A549 (cell line): ENCODE results near the gene B3GLCT. TPM values are rescaled to one million over a fixed set of nuclear protein-coding genes. Genes with fewer than 3 reads are reported as not detected.

Experiments used
- ATAC-seq, 2 experiments: fragments of 200-7000 bp in 1 of 2; fragments of >200 bp in 1 of 2; cut with Nextera tagmentation in 1 of 2; cut with Tn5 transposase in 1 of 2; 3 replicates each; pipeline versions ENCODE4 v1.8.0 to v1.9.1; 2018 to 2020; ENCODE audit warnings: mild to moderate bottlenecking in 1 of 2, moderate library complexity in 1 of 2
- CTCF ChIA-PET: fragments of 300-600 bp; sonication (Branson Sonifier 250); formaldehyde crosslinking; extraction: SDS; loops from one replicate; lab custom pipeline; 2021; ENCODE audit warnings: antibody characterized with exemption, inconsistent platforms; lab: Yijun Ruan, JAX
- POLR2A ChIA-PET: fragments of 350-600 bp; formaldehyde crosslinking; extraction: SDS; loops from one replicate; lab custom pipeline; 2021; ENCODE audit warnings: antibody characterized with exemption, inconsistent platforms; lab: Yijun Ruan, JAX
- DNase-seq, 2 experiments: peaks; one replicate each; pipeline versions ENCODE4 v3.0.0 to v3.0.0-alpha.2; 2011 to 2016; ENCODE audit warnings: low read depth in 1 of 2, low spot score in 1 of 2
- FAIRE-seq: peaks from 2 replicates; lab custom pipeline; 2011; peaks lifted over from hg19 to GRCh38; lab: Jason Lieb, UNC
- H3K27ac ChIP-seq, 2 experiments: fragments of >200 bp; sonication (Bioruptor Twin); formaldehyde crosslinking; 3 replicates each; pipeline ENCODE4 v1.5.1; 2016 to 2017
- H3K4me1 ChIP-seq: fragments of >200 bp; sonication (Bioruptor Twin); formaldehyde crosslinking; 3 replicates; pipeline ENCODE4 v1.6.1; 2016
- H3K4me2 ChIP-seq: fragments of >200 bp; sonication (Bioruptor Twin); formaldehyde crosslinking; 3 replicates; pipeline ENCODE4 v1.6.1; 2016
- H3K4me3 ChIP-seq: fragments of >200 bp; sonication (Bioruptor Twin); formaldehyde crosslinking; 3 replicates; pipeline ENCODE4 v1.5.1; 2016
- H3K9me3 ChIP-seq: fragments of >200 bp; sonication (Bioruptor Twin); formaldehyde crosslinking; 3 replicates; pipeline ENCODE4 v1.6.1; 2016
- CEBPB ChIP-seq, 2 experiments: fragments of >200 bp in 1 of 2; sonication (Bioruptor Twin) in 1 of 2; formaldehyde crosslinking in 1 of 2; IDR thresholded peaks; 2 replicates each; pipeline ENCODE4 v1.6.1; 2012 to 2016
- CHD2 ChIP-seq: fragments of 150-350 bp; IDR thresholded peaks from 2 replicates; pipeline ENCODE4 v1.6.1; 2014; ENCODE audit warnings: low read length; ENCODE audit not compliant: partially characterized antibody
- CHD4 ChIP-seq: fragments of 200-600 bp; sonication (generic); IDR thresholded peaks from 2 replicates; pipeline ENCODE4 v1.6.1; 2016; ENCODE audit warnings: antibody characterized with exemption, mild to moderate bottlenecking, borderline replicate concordance
- EHMT2 ChIP-seq: fragments of 200-600 bp; sonication (generic); IDR thresholded peaks from 2 replicates; pipeline ENCODE4 v1.6.1; 2016; ENCODE audit warnings: antibody characterized with exemption, low read depth, mild to moderate bottlenecking, moderate library complexity
- FOXS1 ChIP-seq: fragments of 250-450 bp; sonication (Bioruptor Pico); IDR thresholded peaks from 2 replicates; pipeline ENCODE4 v1.5.0; 2020; ENCODE audit warnings: mild to moderate bottlenecking, moderate library complexity
- HDAC2 ChIP-seq: fragments of 200-600 bp; sonication (generic); IDR thresholded peaks from 2 replicates; pipeline ENCODE4 v1.6.1; 2016
- HOXA7 ChIP-seq: fragments of 250-450 bp; sonication (Bioruptor Pico); IDR thresholded peaks from 2 replicates; pipeline ENCODE4 v1.5.0; 2020; ENCODE audit warnings: mild to moderate bottlenecking, moderate library complexity
- MAFK ChIP-seq: fragments of 450-650 bp; IDR thresholded peaks from 2 replicates; pipeline ENCODE4 v1.6.1; 2014; ENCODE audit not compliant: partially characterized antibody
- NFE2L2 ChIP-seq: fragments of 150-350 bp; conservative IDR thresholded peaks from 2 replicates; pipeline ENCODE4 v1.6.1; 2014; ENCODE audit warnings: low read length
- RAD21 ChIP-seq, 2 experiments: fragments of >200 bp in 1 of 2; sonication (Bioruptor Twin) in 1 of 2; formaldehyde crosslinking in 1 of 2; IDR thresholded peaks in 1 of 2; conservative IDR thresholded peaks in 1 of 2; 2 replicates in 1 of 2; 3 replicates in 1 of 2; pipeline ENCODE4 v1.6.1; 2012 to 2018; ENCODE audit warnings: inconsistent platforms in 1 of 2
- RARB ChIP-seq: fragments of 250-450 bp; sonication (Bioruptor Pico); IDR thresholded peaks from 2 replicates; pipeline ENCODE4 v1.8.0; 2021; ENCODE audit warnings: mild to moderate bottlenecking, moderate library complexity
- RCOR1 ChIP-seq: fragments of 150-350 bp; IDR thresholded peaks from 2 replicates; pipeline ENCODE4 v1.6.1; 2014; ENCODE audit warnings: antibody characterized with exemption, low read length, low read depth
- TFCP2L1 ChIP-seq: fragments of 250-450 bp; sonication (Bioruptor Pico); IDR thresholded peaks from 2 replicates; pipeline ENCODE4 v1.5.0; 2021; ENCODE audit warnings: mild to moderate bottlenecking
- ZC3H11A ChIP-seq: fragments of 450-650 bp; IDR thresholded peaks from 2 replicates; pipeline ENCODE4 v1.6.1; 2014; ENCODE audit warnings: antibody characterized with exemption, mild to moderate bottlenecking
- ZFP36 ChIP-seq: fragments of 450-650 bp; IDR thresholded peaks from 2 replicates; pipeline ENCODE4 v1.6.1; 2014; ENCODE audit warnings: borderline replicate concordance; ENCODE audit not compliant: partially characterized antibody
- ZNF302 ChIP-seq: fragments of 250-450 bp; sonication (Bioruptor Pico); IDR thresholded peaks from 2 replicates; pipeline ENCODE4 v1.9.0; 2021; ENCODE audit warnings: inconsistent platforms, mild to moderate bottlenecking, moderate library complexity
- WGBS: methylation state at CpG from one replicate; pipeline ENCODE4 v1.1.6; 2017; ENCODE audit errors: missing lambda C conversion rate; 5-methylcytosine and 5-hydroxymethylcytosine counted together
- polyA plus RNA-seq, 4 experiments: library from polyadenylated mRNA; depleted of rRNA in 3 of 4; stranded (reverse); fragments of >200 nt; fragmentation: RNase III in 1 of 4; extraction: RNeasy Plus Mini Kit Qiagen cat#74134 plus additional on column Dnase treatment in 1 of 4; gene quantifications; 2 replicates in 3 of 4; 3 replicates in 1 of 4; pipeline ENCODE4 v1.2.3, GENCODE V29; 2011 to 2017
- TF ChIP-seq, protein P1 (sequence below): fragments of 250-450 bp; sonication (Bioruptor Pico); IDR thresholded peaks from 2 replicates; pipeline ENCODE4 v1.5.0; 2021; ENCODE audit warnings: mild to moderate bottlenecking, moderate library complexity, borderline replicate concordance
- TF ChIP-seq, protein P2 (sequence below): IDR thresholded peaks from 2 replicates; pipeline ENCODE4 v1.6.1; 2012; ENCODE audit warnings: low read depth, borderline replicate concordance
- TF ChIP-seq, protein P3 (sequence below): IDR thresholded peaks from 2 replicates; pipeline ENCODE4 v1.6.1; 2012

Gene B3GLCT
- polyA plus RNA-seq, 2 of the 4 experiments (the other 2 are of a cell fraction), result 4.5 to 6.6 TPM

DNA sequence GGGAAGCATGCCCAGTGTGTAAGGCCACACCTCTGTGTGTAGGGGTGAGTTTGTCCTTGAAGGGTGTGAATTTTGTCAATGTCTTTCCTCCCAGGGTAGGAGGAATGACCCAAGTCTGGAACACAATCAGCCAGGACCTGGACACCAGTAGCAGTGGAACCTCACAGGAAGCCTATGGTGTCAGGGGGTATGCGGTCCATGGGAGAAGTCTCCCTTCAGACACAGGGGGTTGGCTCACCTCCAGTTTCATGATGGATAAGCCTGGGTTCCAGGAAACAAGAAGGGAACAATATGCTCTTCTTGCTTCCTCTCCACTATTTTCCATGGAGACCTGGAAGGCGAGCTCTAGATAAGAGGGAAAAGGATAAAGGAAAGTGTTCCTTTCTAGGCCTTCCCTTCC, 23.9 kb downstream of the B3GLCT start:
- ATAC-seq, result no peak
- ChIA-PET CTCF (interaction anchor here (2.0 to 5.9 kb wide), 2 partner anchors 13 to 24 kb away, joined by 5 to 28 read pairs; partner anchors contain the start of gene B3GLCT), POLR2A (no interaction called here)
- FAIRE-seq, result no peak
- no peak overlapping the region for H3K4me2 ChIP-seq
- no peaks in the 10 kb centered on the region for H3K4me1 ChIP-seq
- DNase-seq, result no peak
- WGBS, result 93% methylated on average over 2 of the region's 2 CpGs
- no peak overlapping the region for H3K4me3 ChIP-seq
- H3K27ac ChIP-seq, result no peak overlapping the region
- H3K9me3 ChIP-seq, result no peaks in the 10 kb centered on the region
- TF ChIP-seq RCOR1 (no peak), ZNF302 (CRISPR knock-in tag) (no peak), NFE2L2 (no peak), ZC3H11A (no peak), FOXS1 (CRISPR knock-in tag) (no peak), HDAC2 (no peak), CHD2 (no peak), EHMT2 (no peak)
- TF ChIP-seq, protein P1, sequence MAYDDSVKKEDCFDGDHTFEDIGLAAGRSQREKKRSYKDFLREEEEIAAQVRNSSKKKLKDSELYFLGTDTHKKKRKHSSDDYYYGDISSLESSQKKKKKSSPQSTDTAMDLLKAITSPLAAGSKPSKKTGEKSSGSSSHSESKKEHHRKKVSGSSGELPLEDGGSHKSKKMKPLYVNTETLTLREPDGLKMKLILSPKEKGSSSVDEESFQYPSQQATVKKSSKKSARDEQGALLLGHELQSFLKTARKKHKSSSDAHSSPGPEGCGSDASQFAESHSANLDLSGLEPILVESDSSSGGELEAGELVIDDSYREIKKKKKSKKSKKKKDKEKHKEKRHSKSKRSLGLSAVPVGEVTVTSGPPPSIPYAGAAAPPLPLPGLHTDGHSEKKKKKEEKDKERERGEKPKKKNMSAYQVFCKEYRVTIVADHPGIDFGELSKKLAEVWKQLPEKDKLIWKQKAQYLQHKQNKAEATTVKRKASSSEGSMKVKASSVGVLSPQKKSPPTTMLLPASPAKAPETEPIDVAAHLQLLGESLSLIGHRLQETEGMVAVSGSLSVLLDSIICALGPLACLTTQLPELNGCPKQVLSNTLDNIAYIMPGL (CRISPR knock-in tag), result no peak

DNA sequence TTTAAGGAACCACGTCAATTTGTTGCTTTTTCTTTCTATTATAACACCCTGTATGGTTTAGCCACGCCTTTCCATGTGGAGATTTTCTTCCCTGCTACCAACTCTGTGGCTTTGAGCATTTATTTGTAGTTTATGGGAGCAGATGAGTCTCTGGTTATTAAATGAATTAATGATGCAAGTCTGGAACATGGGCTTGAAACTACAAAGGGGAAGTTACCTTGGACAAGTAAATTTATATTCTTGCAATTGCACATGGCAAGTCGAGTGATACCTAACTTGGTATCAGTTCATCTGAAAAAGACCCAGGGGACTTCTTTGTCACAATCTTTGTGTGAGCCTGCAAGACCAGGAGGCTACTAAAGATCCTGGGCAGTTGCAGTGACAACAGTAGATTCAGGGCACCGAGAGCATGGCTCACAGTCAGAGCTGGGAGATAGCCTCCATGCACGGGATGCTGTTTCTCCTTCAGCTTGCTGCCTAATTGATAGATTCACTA, 24.4 kb downstream of the B3GLCT start:
- WGBS, result 79% methylated on average over 5 of the region's 5 CpGs
- no peaks in the 10 kb centered on the region for H3K4me1 ChIP-seq
- no peak overlapping the region for H3K27ac ChIP-seq
- no peak overlapping the region for H3K4me3 ChIP-seq
- TF ChIP-seq, protein P2, sequence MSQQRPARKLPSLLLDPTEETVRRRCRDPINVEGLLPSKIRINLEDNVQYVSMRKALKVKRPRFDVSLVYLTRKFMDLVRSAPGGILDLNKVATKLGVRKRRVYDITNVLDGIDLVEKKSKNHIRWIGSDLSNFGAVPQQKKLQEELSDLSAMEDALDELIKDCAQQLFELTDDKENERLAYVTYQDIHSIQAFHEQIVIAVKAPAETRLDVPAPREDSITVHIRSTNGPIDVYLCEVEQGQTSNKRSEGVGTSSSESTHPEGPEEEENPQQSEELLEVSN, result no peak
- TF ChIP-seq RAD21 (conservative IDR thresholded peaks at IDR 0.05 in 1 of 2, IDR thresholded peaks at IDR 0.05 in 1 of 2), result no peak
- TF ChIP-seq CHD4, result no peak
- no peak for TF ChIP-seq TFCP2L1
- no peak for TF ChIP-seq CEBPB (IDR thresholded peaks at IDR 0.05)
- no peak for TF ChIP-seq MAFK
- no peak for TF ChIP-seq HOXA7 (CRISPR knock-in tag)
- no peak for DNase-seq
- no peak for FAIRE-seq
- H3K4me2 ChIP-seq, result no peak overlapping the region
- no peak for ATAC-seq
- CTCF ChIA-PET, result interaction anchor here (2.0 to 5.9 kb wide), 2 partner anchors 13 to 24 kb away, joined by 5 to 28 read pairs; partner anchors contain the start of gene B3GLCT
- no peaks in the 10 kb centered on the region for H3K9me3 ChIP-seq
- POLR2A ChIA-PET, result no interaction called here

DNA sequence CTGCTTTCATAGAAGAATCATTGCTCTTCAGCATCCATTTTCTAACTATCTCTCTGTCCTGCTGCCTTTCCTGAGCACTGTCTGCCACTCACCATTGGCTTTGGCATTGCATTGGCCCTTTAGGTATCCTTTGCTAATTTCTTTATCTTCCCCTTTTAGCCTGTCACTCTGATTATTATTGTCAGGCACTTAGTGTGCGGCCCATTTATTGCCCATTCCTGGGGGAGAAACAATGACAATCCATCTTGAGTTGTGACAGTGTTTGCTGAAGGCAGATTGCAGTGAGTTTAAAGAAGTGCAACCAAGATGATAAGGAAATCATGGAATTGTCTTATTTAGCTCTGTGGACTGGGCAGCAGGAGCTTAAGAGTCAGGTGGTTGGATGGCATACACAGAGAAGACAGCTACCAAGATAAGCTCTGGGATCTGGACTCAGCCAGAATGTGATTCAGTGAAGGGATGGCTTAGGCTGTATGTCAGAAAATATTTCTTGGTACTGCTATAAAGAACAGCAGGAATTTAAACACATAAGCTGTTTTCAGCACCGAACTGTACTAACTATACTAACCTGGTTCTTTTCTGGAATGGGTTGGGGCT, 25.3 kb downstream of the B3GLCT start:
- no peak overlapping the region for H3K4me2 ChIP-seq
- ATAC-seq (no peak), FAIRE-seq (no peak), DNase-seq (no peak)
- no peak for TF ChIP-seq RARB
- no peak for TF ChIP-seq ZFP36
- TF ChIP-seq, protein P3, sequence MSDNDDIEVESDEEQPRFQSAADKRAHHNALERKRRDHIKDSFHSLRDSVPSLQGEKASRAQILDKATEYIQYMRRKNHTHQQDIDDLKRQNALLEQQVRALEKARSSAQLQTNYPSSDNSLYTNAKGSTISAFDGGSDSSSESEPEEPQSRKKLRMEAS, result no peak
- POLR2A ChIA-PET, result no interaction called here
- H3K4me3 ChIP-seq, result no peak overlapping the region
- no peaks in the 10 kb centered on the region for H3K4me1 ChIP-seq
- H3K9me3 ChIP-seq, result no peaks in the 10 kb centered on the region
- 97% methylated on average over 2 of the region's 2 CpGs for WGBS
- H3K27ac ChIP-seq, result no peak overlapping the region
- CTCF ChIA-PET, result interaction anchor here (2.0 to 5.9 kb wide), 2 partner anchors 12 to 25 kb away, joined by 5 to 28 read pairs; partner anchors contain the start of gene B3GLCT
